ENCODE results near the gene DICER1. TPM values are rescaled to one million over a fixed set of nuclear protein-coding genes. Genes with fewer than 3 reads are reported as not detected.

DICER1 gene
- total RNA-seq, 1 donor from 2014 or later: 100 TPM

DNA sequence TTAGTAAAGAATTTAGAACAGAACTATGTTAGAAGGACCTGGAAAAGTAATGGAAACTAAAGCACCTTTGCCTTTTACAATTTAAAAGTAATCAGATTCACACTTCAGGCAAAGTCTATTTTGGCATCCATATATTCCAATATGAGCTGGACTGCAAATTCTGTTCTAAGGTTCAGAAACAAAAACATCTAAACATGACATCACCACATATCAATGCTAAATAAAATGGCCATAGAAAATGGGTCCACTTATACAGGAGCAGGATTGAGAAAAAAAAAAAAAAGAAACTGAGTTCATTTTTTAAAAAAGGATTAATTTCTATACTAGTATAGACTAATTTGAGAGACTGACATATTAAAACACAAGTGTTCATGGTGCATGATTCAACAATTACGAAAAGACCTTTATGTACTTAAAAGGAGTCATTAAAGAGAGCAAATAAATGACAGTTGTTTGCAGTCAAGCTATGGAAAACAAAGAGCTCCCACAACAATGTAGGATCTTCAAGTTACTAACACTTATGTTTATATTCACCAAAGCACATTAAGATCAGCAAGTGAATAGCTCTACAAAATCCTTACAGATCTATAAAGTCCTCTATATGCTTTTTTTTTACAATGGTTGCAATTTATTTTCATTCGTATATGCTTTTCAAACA is 45.7 kb downstream of the DICER1 start:
- Mint-ChIP-seq H3K36me3 (peaks cover 51% of the 10 kb centered on the region), H3K27ac (no peak overlapping the region), H3K27me3 (no peaks in the 10 kb centered on the region), H3K4me1 (ENCODE audit: unreplicated experiment) (no peaks in the 10 kb centered on the region), H3K9me3 (no peaks in the 10 kb centered on the region), H3K4me3 (no peak overlapping the region)
- DNase-seq (ENCODE audit: extremely low spot score, unreplicated experiment): no peak
- no peak for TF ChIP-seq CTCF (conservative IDR thresholded peaks at IDR 0.05)

GRCh38 chr14:95110178-95110577 is 47.2 kb downstream of the DICER1 start:
- H3K27me3 Mint-ChIP-seq: no peaks in the 10 kb centered on the region
- no peak overlapping the region for H3K27ac Mint-ChIP-seq
- H3K4me1 Mint-ChIP-seq (ENCODE audit: unreplicated experiment): no peaks in the 10 kb centered on the region
- no peak for DNase-seq (ENCODE audit: extremely low spot score, unreplicated experiment)
- H3K36me3 Mint-ChIP-seq: peaks cover 43% of the 10 kb centered on the region
- H3K4me3 Mint-ChIP-seq: no peak overlapping the region
- H3K9me3 Mint-ChIP-seq: no peaks in the 10 kb centered on the region
- TF ChIP-seq CTCF (conservative IDR thresholded peaks at IDR 0.05): no peak

GRCh38 chr14:95107711-95108110 is 49.6 kb downstream of the DICER1 start:
- no peak for DNase-seq (ENCODE audit: extremely low spot score, unreplicated experiment)
- no peaks in the 10 kb centered on the region for H3K27me3 Mint-ChIP-seq
- no peaks in the 10 kb centered on the region for H3K9me3 Mint-ChIP-seq
- H3K27ac Mint-ChIP-seq: no peak overlapping the region
- peaks cover 44% of the 10 kb centered on the region for H3K36me3 Mint-ChIP-seq
- no peaks in the 10 kb centered on the region for H3K4me1 Mint-ChIP-seq (ENCODE audit: unreplicated experiment)
- TF ChIP-seq CTCF (conservative IDR thresholded peaks at IDR 0.05): no peak
- no peak overlapping the region for H3K4me3 Mint-ChIP-seq

- Mint-ChIP-seq H3K9me3 (no peaks in the 10 kb centered on the region), H3K27me3 (no peaks in the 10 kb centered on the region), H3K4me3 (no peak overlapping the region), H3K4me1 (ENCODE audit: unreplicated experiment) (no peaks in the 10 kb centered on the region), H3K27ac (no peak overlapping the region), H3K36me3 (peaks cover 51% of the 10 kb centered on the region)
- TF ChIP-seq CTCF (conservative IDR thresholded peaks at IDR 0.05): no peak
- DNase-seq (ENCODE audit: extremely low spot score, unreplicated experiment): no peak
Observed at GRCh38 chr14:95106971-95107370, 50.4 kb downstream of the DICER1 start.

GRCh38 chr14:95104911-95105310 is 52.4 kb downstream of the DICER1 start:
- H3K4me3 Mint-ChIP-seq: no peak overlapping the region
- no peaks in the 10 kb centered on the region for H3K9me3 Mint-ChIP-seq
- no peak overlapping the region for H3K27ac Mint-ChIP-seq
- H3K27me3 Mint-ChIP-seq: no peaks in the 10 kb centered on the region
- DNase-seq (ENCODE audit: extremely low spot score, unreplicated experiment): no peak
- peaks cover 45% of the 10 kb centered on the region for H3K36me3 Mint-ChIP-seq
- TF ChIP-seq CTCF (conservative IDR thresholded peaks at IDR 0.05): no peak
- no peaks in the 10 kb centered on the region for H3K4me1 Mint-ChIP-seq (ENCODE audit: unreplicated experiment)

DNA sequence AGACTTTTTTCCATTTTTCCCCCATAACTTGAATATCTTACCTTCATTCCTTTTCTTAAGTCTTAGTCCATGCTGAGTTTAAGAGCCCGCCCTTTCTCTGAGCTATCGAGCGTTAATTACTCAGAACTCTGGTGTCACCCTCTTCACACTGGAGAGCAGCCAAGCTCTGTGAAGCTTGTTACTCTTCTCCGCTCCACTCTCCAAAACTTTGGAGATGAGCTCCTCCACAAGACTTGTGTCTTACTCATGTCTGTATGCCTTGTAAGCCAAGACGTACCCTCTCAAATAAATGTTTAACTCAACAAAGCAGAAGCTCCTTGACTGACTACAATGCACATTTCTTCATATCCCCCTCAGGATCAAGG is 54.7 kb downstream of the DICER1 start:
- H3K4me1 Mint-ChIP-seq (ENCODE audit: unreplicated experiment): peaks cover 9% of the 10 kb centered on the region
- DNase-seq (ENCODE audit: extremely low spot score, unreplicated experiment): no peak
- H3K27ac Mint-ChIP-seq: no peak overlapping the region
- TF ChIP-seq CTCF (conservative IDR thresholded peaks at IDR 0.05): no peak
- H3K4me3 Mint-ChIP-seq: no peak overlapping the region
- no peaks in the 10 kb centered on the region for H3K9me3 Mint-ChIP-seq
- peaks cover 36% of the 10 kb centered on the region for H3K36me3 Mint-ChIP-seq
- H3K27me3 Mint-ChIP-seq: no peaks in the 10 kb centered on the region
